Astrocyte of the spinal cord (primary cell): ENCODE results near the gene FBXO30.

Source experiments
- DNase-seq: peaks from one replicate; pipeline ENCODE4 v3.0.0; 2011; ENCODE audit warnings: low read depth, low spot score
- H3K4me3 ChIP-seq: 2 replicates; pipeline ENCODE4 v1.5.1; 2011; ENCODE audit warnings: low read depth, mild to moderate bottlenecking, low read length, moderate library complexity
- in situ Hi-C: cut with HindIII; loops from 2 replicates; pipeline ENCODE4 v1.10.0; 2017; ENCODE audit warnings: low sequenced_read_pairs
- TF ChIP-seq, protein P1 (sequence below): IDR thresholded peaks from 2 replicates; pipeline ENCODE4 v1.5.1; 2012; ENCODE audit warnings: low read depth, mild to moderate bottlenecking, low read length, inconsistent platforms

The FBXO30 gene

DNA sequence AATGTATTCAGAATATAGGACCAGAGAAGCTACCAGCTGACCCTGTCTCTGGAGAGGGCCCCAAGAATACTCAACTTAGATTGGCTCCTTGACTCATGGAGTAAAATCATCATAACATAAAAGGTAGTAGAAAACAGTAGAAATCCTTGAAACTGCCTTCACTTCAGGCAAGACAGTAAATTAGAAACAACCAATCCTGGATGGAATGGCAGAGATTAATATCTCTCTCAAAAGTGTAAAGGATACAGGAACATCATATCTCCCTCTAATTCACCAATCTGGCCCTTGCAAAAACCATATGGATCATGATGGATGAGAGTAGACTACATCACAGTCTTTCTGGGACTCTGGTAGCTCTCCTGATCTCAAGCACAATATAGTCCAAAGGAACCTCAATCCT, 58.9 kb downstream of the FBXO30 start:
- no peak overlapping the region for H3K4me3 ChIP-seq
- no peak for DNase-seq
- in situ Hi-C loops: no loop called here
- TF ChIP-seq, protein P1, sequence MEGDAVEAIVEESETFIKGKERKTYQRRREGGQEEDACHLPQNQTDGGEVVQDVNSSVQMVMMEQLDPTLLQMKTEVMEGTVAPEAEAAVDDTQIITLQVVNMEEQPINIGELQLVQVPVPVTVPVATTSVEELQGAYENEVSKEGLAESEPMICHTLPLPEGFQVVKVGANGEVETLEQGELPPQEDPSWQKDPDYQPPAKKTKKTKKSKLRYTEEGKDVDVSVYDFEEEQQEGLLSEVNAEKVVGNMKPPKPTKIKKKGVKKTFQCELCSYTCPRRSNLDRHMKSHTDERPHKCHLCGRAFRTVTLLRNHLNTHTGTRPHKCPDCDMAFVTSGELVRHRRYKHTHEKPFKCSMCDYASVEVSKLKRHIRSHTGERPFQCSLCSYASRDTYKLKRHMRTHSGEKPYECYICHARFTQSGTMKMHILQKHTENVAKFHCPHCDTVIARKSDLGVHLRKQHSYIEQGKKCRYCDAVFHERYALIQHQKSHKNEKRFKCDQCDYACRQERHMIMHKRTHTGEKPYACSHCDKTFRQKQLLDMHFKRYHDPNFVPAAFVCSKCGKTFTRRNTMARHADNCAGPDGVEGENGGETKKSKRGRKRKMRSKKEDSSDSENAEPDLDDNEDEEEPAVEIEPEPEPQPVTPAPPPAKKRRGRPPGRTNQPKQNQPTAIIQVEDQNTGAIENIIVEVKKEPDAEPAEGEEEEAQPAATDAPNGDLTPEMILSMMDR: no peak

DNA sequence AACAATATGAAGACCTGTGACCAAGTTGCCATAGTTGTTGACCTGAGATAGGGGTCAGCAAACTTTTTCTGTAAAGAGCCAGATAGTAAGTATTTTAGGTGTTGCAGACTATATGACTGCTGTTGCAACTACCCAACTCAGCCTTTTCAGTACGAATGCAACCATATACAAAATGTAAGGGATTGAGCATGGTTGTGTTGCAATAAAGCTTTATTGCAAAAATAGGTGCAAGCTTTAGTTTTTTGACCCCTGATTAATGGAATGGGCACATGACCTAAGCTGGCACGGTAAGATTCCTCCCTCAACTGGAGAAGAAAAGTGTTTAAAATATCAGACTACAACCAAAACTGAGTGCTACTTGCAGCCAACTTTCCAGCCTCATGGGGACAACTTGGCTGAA, 62.0 kb downstream of the FBXO30 start:
- TF ChIP-seq, protein P1: no peak
- no peak overlapping the region for H3K4me3 ChIP-seq
- in situ Hi-C loops: no loop called here
- no peak for DNase-seq

DNA sequence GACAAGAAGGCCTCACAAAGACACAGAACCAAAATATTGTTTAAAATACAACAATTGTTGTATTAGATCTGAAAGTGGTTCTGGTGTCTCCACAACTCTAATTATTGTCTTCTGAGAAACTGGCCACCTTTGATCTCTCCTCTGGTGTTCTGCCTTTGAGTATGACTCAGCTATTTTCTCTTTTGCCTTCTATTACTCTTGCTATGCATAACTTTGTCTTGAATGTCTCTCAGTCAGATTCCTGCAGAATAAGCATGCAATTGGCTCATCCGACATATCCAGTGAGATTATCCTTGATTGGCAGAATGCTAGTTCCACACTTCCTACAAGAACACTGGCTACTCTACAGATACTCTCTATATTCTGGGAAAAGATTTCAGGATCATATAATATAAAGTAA, 65.0 kb downstream of the FBXO30 start:
- no peak overlapping the region for H3K4me3 ChIP-seq
- in situ Hi-C loops: no loop called here
- TF ChIP-seq, protein P1: no peak
- peak; percentile 85 for DNase-seq

DNA sequence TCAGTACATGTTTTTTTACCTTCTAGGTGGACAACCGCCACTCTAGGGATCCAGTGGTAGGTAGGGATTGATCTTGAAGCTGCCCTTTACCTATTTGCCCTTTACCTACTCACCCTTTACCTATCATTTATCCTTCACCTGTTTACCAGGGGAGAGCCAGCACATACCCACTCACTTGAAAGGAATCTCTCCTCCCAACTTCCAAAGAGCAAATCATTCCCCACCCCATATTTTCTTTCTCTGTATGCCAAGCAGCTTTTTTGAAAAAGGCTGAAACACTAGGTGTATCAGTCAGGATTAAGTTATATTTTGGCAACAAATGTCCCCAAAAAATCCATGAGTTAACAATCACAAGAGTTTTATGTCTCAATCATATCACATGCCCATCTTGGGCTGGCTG, 68.7 kb downstream of the FBXO30 start:
- TF ChIP-seq, protein P1: no peak
- in situ Hi-C loops: no loop called here
- no peak for DNase-seq
- H3K4me3 ChIP-seq: no peak overlapping the region

DNA sequence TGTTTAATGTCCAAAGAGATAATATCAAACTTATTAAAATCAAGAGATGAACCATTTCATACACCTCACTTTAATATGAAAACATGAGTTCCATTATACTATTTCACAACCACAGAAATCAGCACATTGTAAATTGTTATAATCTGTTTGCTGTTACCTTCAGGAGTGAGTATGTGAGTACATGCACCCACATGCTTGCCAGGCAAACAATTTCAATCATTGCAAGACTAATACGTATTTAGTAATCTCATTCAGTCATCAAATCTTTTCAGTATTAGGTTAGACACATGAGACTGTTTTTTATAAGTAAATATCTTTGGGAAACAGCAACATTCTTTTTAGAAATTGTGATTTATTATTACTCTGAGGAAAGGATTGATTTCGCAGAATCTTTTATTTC, 70.0 kb downstream of the FBXO30 start:
- no peak overlapping the region for H3K4me3 ChIP-seq
- in situ Hi-C loops: no loop called here
- TF ChIP-seq, protein P1: no peak
- DNase-seq: no peak
